A375 (cell line): ENCODE results near the gene PAGE1. TPM values are rescaled to one million over a fixed set of nuclear protein-coding genes. Genes with fewer than 3 reads are reported as not detected.

ENCODE experiments used
- total RNA-seq: library from RNA; depleted of rRNA; stranded (reverse); fragments of >200 nt; shearing (Covaris generic); gene quantifications from 2 replicates; pipeline ENCODE4 v1.2.3, GENCODE V29; 2014; rRNA removed

The PAGE1 gene, protein sequence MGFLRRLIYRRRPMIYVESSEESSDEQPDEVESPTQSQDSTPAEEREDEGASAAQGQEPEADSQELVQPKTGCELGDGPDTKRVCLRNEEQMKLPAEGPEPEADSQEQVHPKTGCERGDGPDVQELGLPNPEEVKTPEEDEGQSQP
- total RNA-seq = 3.6 and 7.5 TPM in 2 replicates

GRCh38 chrX:49695276-49696180 lies at the start of gene PAGE1:
TSS of gene PAGE1 (minus strand) at chrX:49695984. CDS start at chrX:49694770, 1,214 bp downstream.

Other genes with a start within 250 kb of the PAGE1 start
- not detected in 2 replicates for gene GAGE12C, start 163.8 kb downstream of the PAGE1 start, total RNA-seq
- gene GAGE12D, start 154.3 kb downstream of the PAGE1 start, total RNA-seq = not detected in 2 replicates
- gene GAGE12E, start 144.7 kb downstream of the PAGE1 start, total RNA-seq = 12.0 and 13.1 TPM in 2 replicates
- gene GAGE12F, start 135.1 kb downstream of the PAGE1 start, total RNA-seq = not detected in 2 replicates
- not detected in 2 replicates for gene GAGE12G, start 125.6 kb downstream of the PAGE1 start, total RNA-seq
- 1.0 TPM in 1 of 2 replicates, not detected in the other for gene GAGE12H, start 116.0 kb downstream of the PAGE1 start, total RNA-seq
- gene GAGE2A, start 106.5 kb downstream of the PAGE1 start, total RNA-seq = 28.0 and 28.9 TPM in 2 replicates
- 29.5 and 37.1 TPM in 2 replicates for gene GAGE1, start 97.0 kb downstream of the PAGE1 start, total RNA-seq
- not detected in 2 replicates for gene PAGE4, start 133.3 kb upstream of the PAGE1 start, total RNA-seq
- gene USP27X, start 183.5 kb upstream of the PAGE1 start, total RNA-seq = 0.68 and 1.6 TPM in 2 replicates
- gene CLCN5, start 226.6 kb upstream of the PAGE1 start, total RNA-seq = 3.7 and 4.4 TPM in 2 replicates